HG02840 (cell line): Measurements from ENCODE around the gene LMTK2.
A peak's percentile ranks its signal among the peaks of the same experiment; 100 is the strongest.

Source experiments
- ATAC-seq: cut with Tn5 transposase; IDR thresholded peaks from one replicate; pipeline ENCODE4 v1.9.1; 2021; ENCODE audit warnings: mild to moderate bottlenecking, moderate library complexity, moderate number of reproducible peaks; ENCODE audit not compliant: unreplicated experiment, low FRiP score

Gene LMTK2

GRCh38 chr7:98135984-98136383 is 29.3 kb downstream of the LMTK2 start:
- ATAC-seq = no peak

DNA sequence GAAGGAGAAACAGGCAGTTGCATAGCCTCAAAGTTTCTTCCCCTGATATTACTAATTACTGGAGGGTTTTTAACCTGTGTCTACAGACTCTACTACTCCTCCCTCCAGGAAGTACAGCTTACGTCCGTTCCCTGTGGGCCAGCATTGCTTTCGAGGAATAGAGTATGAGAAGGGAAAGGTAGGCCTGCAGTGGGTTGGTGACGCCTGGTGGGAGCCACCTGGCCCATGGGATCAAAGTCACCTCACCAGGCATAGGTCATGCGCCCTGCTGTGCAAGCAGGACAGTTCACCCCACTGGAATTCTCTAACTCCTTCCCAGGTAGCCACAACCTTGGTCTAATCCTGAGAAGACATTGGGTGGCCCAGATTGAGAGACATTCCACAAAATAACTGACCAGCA is 29.8 kb downstream of the LMTK2 start:
- no peak for ATAC-seq

DNA sequence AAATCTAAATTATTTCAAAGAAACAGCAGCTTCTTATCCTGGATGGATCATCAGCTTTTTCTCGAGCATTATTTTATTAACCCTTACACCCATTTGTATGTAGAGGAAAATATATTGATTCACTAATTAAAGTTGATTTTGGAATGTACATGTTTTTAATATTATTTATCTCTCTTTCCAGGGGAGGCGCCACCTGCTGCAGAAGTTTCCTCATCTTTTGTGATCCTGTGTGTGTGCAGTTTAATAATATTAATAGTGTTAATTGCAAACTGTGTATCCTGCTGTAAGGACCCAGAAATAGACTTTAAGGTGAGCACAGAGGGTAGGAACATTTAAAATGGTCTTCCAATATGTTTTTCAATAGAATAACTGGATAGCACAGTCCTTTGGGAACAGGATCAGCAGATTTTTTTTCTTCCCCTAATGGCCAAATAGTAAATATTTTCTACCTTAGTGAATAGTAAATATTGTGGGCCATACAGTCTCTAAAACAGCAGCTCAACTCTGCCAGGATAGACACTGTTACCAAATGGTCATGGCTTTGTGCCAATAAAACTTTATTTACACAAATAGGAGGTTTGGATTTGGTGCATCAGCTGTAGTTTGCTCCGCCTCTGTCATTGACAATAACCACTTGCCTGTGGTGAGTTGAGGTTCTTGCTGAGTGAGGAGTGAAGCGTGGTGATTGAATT is 30.6 kb downstream of the LMTK2 start:
- no peak for ATAC-seq

DNA sequence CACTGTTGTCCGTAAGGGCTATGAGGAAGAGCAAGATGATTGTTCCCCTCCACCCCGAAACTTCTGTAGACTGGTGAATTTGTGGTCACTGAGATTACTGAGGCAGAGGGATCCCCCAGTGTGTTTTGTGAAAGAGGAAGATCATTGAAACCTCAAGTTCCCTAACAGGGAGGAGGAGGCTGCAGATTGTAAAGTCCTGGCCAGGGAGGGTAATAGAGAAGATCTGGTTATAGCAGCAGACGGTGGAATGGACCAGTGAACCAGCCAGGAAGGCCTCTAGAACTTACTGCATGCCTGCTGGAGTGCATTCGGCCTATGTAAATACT is 31.1 kb downstream of the LMTK2 start:
- ATAC-seq = peak; percentile 66

DNA sequence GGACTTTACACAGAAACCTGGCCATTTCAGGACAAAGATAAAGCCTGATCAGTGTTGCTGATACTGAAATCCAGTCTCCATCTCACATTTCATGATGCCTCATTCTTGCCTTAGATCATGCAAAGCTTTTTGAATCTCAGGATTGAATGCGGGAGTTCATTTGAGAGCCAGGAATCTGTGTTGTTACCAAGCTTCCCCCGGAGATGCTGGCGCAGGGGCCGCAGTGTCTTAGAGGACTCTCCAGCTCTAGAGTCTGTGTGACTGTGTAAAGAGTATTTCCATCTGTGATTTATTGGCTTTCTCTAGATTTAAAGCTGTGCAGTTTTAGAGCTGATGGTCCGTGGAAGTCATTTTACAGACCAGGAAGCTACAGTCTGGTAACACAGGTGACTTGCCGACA is 32.0 kb downstream of the LMTK2 start:
- no peak for ATAC-seq

- ATAC-seq = no peak
Measured at GRCh38 chr7:98142658-98143057, 36.0 kb downstream of the LMTK2 start.

DNA sequence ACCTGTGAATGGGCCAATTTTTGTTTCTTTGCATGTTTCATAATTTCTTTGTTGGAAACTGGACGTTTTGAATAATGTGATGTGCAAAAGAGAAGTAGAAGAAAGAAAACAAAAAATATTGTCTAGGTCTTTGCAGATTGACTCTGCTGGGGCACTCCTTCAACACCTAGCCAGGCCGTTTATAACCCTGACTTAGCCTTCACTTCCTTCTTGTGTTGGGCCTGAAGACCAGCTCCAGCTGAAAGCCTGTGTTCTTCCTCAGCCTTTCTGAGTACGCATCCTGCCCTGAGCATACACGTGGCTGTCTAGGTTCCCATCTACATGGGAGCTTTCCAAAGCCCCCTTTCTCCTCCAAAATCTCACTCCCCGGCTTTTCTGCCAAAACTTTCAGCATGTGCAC is 41.9 kb downstream of the LMTK2 start:
- no peak for ATAC-seq

- ATAC-seq = no peak
Measured at GRCh38 chr7:98149116-98149692, 42.5 kb downstream of the LMTK2 start.

GRCh38 chr7:98151884-98152283 is 45.2 kb downstream of the LMTK2 start:
- no peak for ATAC-seq

DNA sequence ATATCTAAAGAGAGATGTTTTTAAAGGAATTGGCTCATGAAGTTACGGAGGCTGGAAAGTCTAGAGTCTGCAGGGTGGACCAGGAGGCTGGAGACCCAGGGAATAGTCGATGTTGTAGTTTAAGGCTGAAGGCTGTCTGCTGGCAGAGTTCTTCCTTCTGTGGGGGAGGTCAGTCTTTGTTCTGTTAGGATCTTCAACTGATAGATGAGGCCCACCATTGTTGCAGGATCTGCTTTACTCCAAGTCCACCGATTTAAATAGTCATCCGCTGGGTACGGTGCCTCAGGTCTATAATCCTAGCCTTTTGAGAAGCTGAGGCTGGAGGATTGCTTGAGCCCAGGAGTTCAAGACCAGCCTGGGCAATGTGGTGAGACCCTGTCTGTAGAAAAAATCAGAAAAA is 50.0 kb downstream of the LMTK2 start:
- no peak for ATAC-seq

- no peak for ATAC-seq
Measured at GRCh38 chr7:98157761-98158160, 51.1 kb downstream of the LMTK2 start.

DNA sequence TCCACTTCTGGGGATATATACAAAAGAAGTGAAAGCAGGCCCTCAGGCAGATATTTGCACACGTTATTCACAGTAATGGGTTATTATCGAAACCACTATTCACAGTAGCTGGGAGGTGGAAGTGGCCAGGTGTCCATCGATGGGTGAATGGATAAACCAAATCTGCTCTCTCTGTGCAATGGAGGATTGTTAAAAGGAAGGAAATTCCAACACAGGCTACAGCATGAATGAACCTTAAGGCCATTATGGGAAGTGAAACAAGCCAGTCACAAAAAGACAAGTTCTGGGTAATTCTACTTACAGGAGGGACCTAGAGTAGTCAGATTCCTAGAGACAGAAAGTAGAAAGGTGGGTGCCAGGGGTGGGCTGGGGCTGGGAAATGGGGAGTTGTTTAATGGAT is 56.1 kb downstream of the LMTK2 start:
- ATAC-seq = no peak

GRCh38 chr7:98163269-98163668 is 56.6 kb downstream of the LMTK2 start:
- ATAC-seq = no peak

- no peak for ATAC-seq
Measured at GRCh38 chr7:98163704-98164494, 57.2 kb downstream of the LMTK2 start.

GRCh38 chr7:98165827-98166667 is 59.4 kb downstream of the LMTK2 start:
- ATAC-seq = no peak

DNA sequence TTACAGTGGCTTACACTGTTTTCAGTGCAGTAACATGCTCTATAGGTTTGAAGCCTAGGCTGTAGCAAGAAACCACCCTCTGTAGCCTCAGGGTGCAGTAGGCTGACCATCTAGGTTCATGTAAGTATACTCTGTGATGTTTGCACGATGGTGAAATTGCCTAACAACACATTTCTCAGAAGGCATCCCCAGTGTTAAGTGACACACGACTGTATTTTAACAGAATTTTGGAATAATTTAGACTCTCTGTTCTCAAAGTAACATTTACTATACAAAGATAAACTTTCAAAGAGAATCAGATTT is 60.0 kb downstream of the LMTK2 start:
- no peak for ATAC-seq

DNA sequence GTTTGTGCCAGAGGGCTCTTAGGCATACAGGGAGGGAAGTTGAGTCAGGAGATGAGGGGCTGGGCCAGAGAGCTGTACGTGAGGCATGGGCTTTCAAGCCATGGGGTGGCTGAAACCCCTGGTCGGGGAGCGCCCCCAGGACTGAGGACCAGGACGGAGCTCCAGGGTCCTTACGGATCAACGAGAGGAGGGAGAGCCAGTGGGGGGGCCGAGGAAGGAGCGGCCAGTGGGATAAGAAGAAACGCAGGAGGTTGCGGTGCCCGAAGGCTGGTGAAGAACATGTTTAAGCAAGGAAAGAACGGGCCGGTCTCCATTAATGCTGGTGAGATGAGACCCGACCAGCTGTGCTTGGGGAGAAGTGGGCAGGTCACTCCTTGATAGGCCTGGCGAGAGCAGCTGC is 61.0 kb downstream of the LMTK2 start:
- ATAC-seq = no peak

DNA sequence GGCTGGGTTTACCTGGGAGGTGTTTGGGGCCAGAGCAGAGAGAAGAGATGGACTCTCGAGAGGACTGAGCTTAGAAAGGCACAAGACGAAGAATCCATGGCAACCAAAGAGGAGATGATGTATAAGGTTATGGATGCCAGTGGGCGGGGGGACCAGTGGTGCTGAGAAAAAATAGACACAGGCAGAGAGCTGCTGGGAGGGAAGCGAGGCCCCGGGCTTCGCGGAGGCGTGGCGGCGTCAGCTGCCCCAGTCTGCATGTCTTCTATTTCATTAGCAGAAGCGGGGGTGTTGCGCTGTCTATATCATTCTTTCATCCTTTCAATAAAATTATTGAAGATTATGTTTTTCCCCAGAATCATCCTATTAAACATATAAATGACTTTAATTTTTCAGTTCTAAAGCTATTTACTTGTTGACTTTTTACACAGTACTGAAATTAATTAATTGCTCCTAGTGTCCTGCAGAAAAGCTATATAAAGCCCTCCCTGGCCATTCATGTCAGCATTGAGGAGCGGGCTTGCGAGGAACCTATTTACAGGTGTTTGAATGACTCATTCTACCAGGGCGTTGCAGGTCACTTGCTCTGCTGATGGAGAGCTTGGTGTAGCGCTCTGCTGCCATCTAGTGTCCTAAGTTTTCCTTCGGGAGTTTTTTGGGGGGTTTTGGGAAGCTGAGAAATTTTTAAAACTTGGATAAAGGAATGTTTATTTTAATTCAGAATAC is 61.7 kb downstream of the LMTK2 start:
- ATAC-seq = no peak

DNA sequence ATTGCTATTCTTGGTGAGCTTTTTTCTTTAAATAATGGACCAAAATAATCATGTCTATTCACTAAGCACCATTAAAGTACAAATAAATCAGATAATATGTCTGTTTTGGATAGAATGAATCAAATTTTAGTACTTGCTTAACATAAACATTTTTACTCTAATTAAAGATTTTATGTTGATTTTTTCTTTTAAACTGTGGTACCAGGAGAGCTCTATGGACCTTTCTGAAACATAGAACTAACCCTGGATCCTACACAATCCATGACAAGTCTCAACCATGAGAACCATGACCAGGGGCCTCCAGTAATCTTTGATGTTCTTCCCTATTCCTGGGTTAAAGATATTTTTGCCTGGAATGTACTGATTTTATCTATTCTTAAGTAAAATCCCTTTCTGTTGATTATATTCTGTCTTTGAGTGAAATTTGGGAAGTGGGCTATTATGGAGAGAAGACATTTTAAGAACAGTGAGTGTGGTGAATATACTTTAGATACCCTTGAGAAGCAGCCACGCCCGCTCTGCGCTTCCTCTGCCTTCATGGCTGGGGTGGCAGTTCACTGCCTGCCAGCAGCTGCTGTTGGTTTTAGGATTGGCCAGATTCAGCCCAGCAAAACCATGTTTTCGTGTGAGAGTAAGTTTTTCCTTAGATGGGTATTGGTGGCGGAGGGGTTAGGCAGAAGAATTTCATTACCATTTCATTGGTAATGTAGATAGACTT is 62.4 kb downstream of the LMTK2 start:
- no peak for ATAC-seq

DNA sequence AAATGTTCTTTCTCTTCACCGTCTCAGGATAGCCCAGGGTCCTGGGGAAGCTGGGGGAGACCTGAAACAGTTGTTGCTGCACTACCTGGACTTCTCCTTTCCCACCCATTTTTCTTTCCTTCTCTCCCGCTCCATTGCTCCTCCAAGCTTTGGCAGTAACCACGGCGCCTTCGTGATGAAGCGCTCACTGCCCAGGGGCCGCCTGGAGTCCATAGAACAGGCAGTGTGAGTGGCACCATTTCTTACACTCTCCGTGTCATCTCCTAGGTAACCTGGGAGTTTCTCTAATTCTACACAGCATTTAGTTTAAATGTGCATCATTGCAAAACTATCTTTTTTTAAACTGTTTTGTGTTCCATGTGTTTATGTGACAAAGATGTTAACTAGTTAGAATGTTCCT is 64.3 kb downstream of the LMTK2 start:
- no peak for ATAC-seq
